Dedifferentiated amniotic fluid mesenchymal stem cell (primary cell): ENCODE measurements around the gene DPH5.
"Not testable (repeated sequence)": the region's sequence is repeated elsewhere in the genome, so short reads cannot be mapped to it uniquely, and the experiment has no call there.

Source experiments
- DNase-seq: peaks from one replicate; pipeline ENCODE4 v3.0.0-alpha.2; 2016; ENCODE audit errors: extremely low spot score

DPH5 gene

DNA sequence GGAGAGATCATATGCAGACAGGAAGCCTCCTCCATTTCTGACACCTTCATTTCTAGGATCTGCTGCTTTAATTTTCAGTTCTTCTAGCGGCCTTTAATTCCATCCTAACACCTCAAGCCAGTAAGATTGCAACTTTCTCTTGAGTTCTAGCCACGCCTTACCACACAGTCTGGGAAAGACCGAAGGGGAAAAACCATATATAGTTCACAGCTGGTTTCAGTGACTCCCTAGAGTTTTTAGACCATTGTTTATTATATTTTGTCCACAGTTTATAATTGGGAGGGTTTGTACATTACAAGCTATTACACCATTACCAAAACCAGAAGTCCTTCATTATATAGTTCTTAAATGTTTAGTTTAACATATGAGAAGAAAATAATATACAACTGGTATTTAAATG lies 37.5 kb downstream of the DPH5 start:
- DNase-seq = no peak

- no peak for DNase-seq
Measured at GRCh38 chr1:100982793-100983192, 42.8 kb downstream of the DPH5 start.

GRCh38 chr1:100979631-100980030 lies 46.0 kb downstream of the DPH5 start:
- DNase-seq = no peak

GRCh38 chr1:100976936-100977335 lies 48.6 kb downstream of the DPH5 start:
- no peak for DNase-seq

GRCh38 chr1:100972185-100972584 lies 53.4 kb downstream of the DPH5 start:
- DNase-seq = no peak

GRCh38 chr1:100971021-100971420 lies 54.6 kb downstream of the DPH5 start:
- no peak for DNase-seq

DNA sequence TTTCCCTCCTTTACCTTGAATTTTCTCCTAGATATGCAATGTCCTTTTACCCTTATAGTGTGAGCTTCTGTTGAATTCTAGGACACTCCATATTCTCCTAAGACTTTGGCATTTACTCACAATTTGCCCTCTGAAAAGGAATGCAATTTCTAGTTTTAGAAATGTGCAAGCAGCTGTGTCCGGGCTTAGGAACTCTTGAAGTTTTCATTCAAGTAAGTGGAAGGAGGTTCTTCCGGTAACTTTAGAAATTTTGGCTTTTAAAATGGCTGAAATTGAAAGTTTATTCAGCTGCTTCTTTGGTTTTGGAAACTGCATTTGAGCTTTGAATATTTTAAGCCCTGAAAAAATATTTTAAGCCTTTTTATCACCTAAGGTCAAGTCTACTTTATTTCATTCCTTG lies 56.3 kb downstream of the DPH5 start:
- no peak for DNase-seq

GRCh38 chr1:100968621-100969020 lies 57.0 kb downstream of the DPH5 start:
- no peak for DNase-seq

GRCh38 chr1:100960098-100960497 lies 65.5 kb downstream of the DPH5 start:
- DNase-seq = no peak

DNA sequence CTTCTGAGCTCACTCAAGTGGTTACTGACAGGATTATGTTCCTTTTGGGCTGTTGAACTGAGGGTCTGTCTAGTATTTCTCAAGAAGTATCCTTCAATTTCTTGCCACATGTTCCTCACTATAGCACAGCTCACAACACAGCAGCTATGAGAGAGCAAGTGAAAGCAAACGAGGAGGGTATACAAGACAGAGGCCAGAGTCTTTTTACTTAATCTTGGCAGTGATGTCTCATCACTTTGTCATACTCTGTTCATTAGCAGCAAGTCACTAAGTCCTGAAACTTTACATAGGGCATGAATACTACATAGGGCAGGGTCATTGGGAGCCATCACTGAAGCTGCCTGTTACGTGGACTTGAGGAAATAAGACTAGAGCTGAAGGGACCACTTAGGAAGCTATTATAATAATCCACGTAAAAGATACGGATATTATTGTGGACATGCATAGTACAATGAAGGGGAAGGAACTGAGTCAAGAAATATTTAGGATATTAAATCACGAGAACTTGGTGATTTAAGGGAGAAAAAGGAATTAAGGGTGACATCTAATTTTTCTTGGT lies 66.0 kb downstream of the DPH5 start:
- DNase-seq = no peak

DNA sequence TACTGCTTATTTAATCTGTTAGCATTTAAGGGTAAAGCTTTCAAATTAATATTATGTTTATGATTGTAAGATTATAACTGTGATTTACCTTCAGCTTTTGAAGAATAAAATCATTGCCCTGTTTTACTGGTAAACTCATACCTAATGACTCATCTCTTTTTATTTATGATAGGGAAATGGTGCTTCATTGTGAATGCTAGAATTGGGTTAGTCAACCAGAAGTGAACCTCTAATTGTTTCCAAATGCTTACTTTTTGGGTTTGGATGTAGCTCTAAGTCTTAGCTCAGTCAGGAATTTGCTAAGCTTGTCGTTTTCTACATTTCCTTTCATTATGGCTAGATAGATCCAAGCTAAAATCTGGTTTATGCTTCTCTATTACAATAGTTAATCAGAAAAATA lies 70.3 kb downstream of the DPH5 start:
- peak; percentile 95 for DNase-seq

- DNase-seq = no peak
Measured at GRCh38 chr1:100953960-100954730, 71.4 kb downstream of the DPH5 start.

- DNase-seq = not testable (repeated sequence)
Measured at GRCh38 chr1:100952970-100953369, 72.6 kb downstream of the DPH5 start.

- no peak for DNase-seq
Measured at GRCh38 chr1:100952104-100952745, 73.4 kb downstream of the DPH5 start.

GRCh38 chr1:100950781-100951180 lies 74.8 kb downstream of the DPH5 start:
- no peak for DNase-seq

DNA sequence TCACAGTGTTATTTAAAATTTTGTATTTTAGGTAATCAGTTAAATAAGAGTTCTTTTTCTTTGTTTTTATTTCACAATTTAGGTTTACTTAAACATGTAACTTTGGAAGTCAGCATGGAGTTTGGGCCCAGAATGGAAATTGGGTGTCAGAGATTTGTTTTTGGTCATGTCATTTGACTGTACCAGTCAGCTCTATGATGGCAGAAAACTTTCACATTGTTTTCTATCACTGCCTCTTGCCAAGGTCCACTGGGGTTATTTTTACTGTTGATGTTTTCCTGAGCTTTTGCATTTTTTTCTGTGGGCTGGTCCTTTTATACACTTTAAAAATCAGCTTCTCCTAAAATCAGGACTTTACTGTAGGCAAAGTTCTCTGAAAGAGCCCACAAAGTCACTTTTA lies 75.2 kb downstream of the DPH5 start:
- no peak for DNase-seq

DNA sequence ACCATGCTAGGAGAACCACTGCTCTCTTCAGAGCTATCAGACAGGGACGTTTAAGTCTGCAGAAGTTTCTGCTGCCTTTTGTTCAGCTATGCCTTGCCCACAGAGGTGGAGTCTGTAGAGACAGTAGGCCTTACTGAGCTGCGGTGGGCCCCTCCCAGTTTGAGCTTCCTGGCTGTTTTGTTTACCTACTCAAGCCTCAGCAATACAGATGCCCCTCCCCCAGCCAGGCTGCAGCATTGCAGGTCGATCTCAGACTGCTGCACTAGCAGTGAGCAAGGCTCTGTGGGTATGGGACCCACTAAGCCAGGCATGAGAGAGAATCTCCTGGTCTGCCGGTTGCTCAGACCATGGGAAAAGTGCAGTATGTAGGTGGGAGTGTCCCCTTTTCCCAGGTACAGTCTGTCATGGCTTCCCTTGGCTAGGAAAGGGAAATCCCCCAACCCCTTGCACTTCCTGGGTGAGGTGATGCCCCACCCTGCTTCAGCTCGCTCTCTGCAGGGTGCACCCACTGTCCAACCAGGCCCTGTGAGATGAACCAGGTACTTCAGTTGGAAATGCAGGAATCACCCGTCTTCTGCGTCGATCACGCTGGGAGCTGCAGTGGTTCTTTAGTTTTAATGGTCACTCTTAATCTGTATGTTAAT lies 75.9 kb downstream of the DPH5 start:
- DNase-seq = not testable (repeated sequence)

GRCh38 chr1:100948721-100949405 lies 76.7 kb downstream of the DPH5 start:
- not testable (repeated sequence) for DNase-seq

DNA sequence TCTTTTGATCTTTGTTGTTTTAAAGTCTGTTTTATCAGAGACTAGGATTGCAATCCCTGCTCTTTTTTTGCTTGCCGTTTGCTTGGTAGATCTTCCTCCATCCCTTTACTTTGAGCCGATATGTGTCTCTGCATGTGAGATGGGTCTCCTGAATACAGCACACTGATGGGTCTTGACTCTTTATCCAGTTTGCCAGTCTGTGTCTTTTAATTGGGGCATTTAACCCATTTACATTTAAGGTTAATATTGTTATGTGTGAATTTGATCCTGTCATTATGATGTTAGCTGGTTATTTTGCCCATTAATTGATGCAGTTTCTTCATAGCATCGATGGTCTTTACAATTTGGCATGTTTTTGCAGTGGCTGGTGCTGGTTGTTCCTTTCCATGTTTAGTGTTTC lies 77.8 kb downstream of the DPH5 start:
- DNase-seq = not testable (repeated sequence)

DNA sequence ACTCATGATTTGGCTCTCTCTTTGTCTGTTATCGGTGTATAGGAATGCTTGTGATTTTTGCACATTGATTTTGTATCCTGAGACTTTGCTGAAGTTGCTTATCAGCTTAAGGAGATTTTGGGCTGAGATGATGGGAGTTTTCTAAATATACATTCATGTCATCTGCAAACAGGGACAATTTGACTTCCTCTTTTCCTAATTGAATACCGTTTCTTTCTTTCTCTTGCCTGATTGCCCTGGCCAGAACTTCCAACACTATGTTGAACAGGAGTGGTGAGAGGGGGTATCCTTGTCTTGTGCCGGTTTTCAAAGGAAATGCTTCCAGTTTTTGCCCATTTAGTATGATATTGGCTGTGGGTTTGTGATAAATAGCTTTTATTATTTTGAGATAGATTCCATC lies 79.5 kb downstream of the DPH5 start:
- not testable (repeated sequence) for DNase-seq

DNA sequence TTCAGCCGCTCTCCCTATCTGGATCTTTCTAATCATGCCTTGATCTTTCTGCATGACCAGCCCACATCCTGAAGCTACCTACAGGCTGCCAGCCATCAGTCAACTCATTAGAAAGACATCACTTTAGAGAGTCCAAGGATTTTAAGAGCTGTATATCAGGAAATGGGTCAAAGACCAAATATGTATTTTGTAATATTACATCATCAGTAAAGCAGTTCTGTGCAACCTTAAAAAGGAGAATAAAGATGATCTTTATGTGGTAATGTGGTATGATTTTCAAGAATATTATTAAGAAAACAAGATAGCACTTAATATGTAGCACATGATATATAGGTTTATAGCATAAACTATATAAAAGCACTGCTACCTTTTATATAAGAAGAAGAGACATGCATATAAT lies 82.1 kb downstream of the DPH5 start:
- no peak for DNase-seq
